Neural crest cell (in vitro differentiated cells): Measurements from ENCODE around the gene VAC14. TPM values are rescaled to one million over a fixed set of nuclear protein-coding genes. Genes with fewer than 3 reads are reported as not detected.

Source experiments
- DNase-seq: peaks from one replicate; pipeline ENCODE4 v3.0.0; 2021; ENCODE audit warnings: low read depth, mixed read lengths, low spot score
- H3K27ac Mint-ChIP-seq: one replicate; pipeline ENCODE4 v1.8.0; 2021; ENCODE audit warnings: mild to moderate bottlenecking, mixed read lengths; ENCODE audit not compliant: unreplicated experiment
- H3K27me3 Mint-ChIP-seq: 2 replicates; pipeline ENCODE4 v1.8.0; 2021; ENCODE audit warnings: low read depth, mild to moderate bottlenecking, mixed read lengths
- H3K36me3 Mint-ChIP-seq: 2 replicates; pipeline ENCODE4 v1.8.0; 2021; ENCODE audit warnings: low read depth, mild to moderate bottlenecking, mixed read lengths
- H3K4me1 Mint-ChIP-seq: 2 replicates; pipeline ENCODE4 v1.8.0; 2021; ENCODE audit warnings: mixed read lengths
- H3K4me3 Mint-ChIP-seq: one replicate; pipeline ENCODE4 v1.8.0; 2021; ENCODE audit warnings: mild to moderate bottlenecking, mixed read lengths
- H3K9me3 Mint-ChIP-seq: 2 replicates; pipeline ENCODE4 v1.8.0; 2021; ENCODE audit warnings: mixed read lengths
- CTCF ChIP-seq: fragments of 200-600 bp; sonication (generic); conservative IDR thresholded peaks from 2 replicates; pipeline ENCODE4 v1.5.0; 2021; ENCODE audit warnings: antibody characterized with exemption, mild to moderate bottlenecking
- total RNA-seq: library from RNA; stranded (reverse); gene quantifications from 2 replicates; pipeline ENCODE4 v1.2.1, GENCODE V29; 2021

VAC14 gene
- total RNA-seq, 1 donor from 2014 or later = 46.7 TPM

GRCh38 chr16:70740914-70741782, 59.8 kb downstream of the VAC14 start:
- H3K27ac Mint-ChIP-seq = peak overlapping the region; percentile 75
- H3K36me3 Mint-ChIP-seq = peaks cover 17% of the 10 kb centered on the region
- H3K9me3 Mint-ChIP-seq = peaks cover 2% of the 10 kb centered on the region
- H3K4me3 Mint-ChIP-seq = no peak overlapping the region
- DNase-seq = no peak
- H3K27me3 Mint-ChIP-seq = no peaks in the 10 kb centered on the region
- H3K4me1 Mint-ChIP-seq = peaks cover 20% of the 10 kb centered on the region
- no peak for TF ChIP-seq CTCF

- H3K4me1 Mint-ChIP-seq = peaks cover 22% of the 10 kb centered on the region
- H3K27me3 Mint-ChIP-seq = no peaks in the 10 kb centered on the region
- DNase-seq = no peak
- no peak overlapping the region for H3K4me3 Mint-ChIP-seq
- H3K9me3 Mint-ChIP-seq = peaks cover 2% of the 10 kb centered on the region
- H3K27ac Mint-ChIP-seq = peak overlapping the region; percentile 75
- no peak for TF ChIP-seq CTCF
- peaks cover 17% of the 10 kb centered on the region for H3K36me3 Mint-ChIP-seq
Observed at GRCh38 chr16:70740174-70740913, 60.6 kb downstream of the VAC14 start.

GRCh38 chr16:70739389-70739788, 61.6 kb downstream of the VAC14 start:
- DNase-seq = no peak
- peaks cover 2% of the 10 kb centered on the region for H3K9me3 Mint-ChIP-seq
- TF ChIP-seq CTCF = no peak
- H3K4me1 Mint-ChIP-seq = peaks cover 22% of the 10 kb centered on the region
- no peak overlapping the region for H3K4me3 Mint-ChIP-seq
- H3K27me3 Mint-ChIP-seq = no peaks in the 10 kb centered on the region
- peak overlapping the region; percentile 63 for H3K27ac Mint-ChIP-seq
- peaks cover 19% of the 10 kb centered on the region for H3K36me3 Mint-ChIP-seq

GRCh38 chr16:70738083-70738977, 62.6 kb downstream of the VAC14 start:
- Mint-ChIP-seq H3K27ac (peak overlapping the region; percentile 62), H3K4me1 (peaks cover 22% of the 10 kb centered on the region), H3K27me3 (no peaks in the 10 kb centered on the region), H3K36me3 (peaks cover 12% of the 10 kb centered on the region), H3K4me3 (no peak overlapping the region), H3K9me3 (peaks cover under 1% of the 10 kb centered on the region)
- peak; percentile 65 for TF ChIP-seq CTCF
- DNase-seq = peak; percentile 6
